Loucy (cell line): ENCODE measurements around the gene NTPCR.
A peak's percentile ranks its signal among the peaks of the same experiment; 100 is the strongest.

Experiments
- H2AFZ ChIP-seq: fragments of 200-600 bp; sonication (generic); 2 replicates; pipeline ENCODE4 v1.6.0; 2016; ENCODE audit warnings: antibody characterized with exemption, mild to moderate bottlenecking, low read length, moderate library complexity
- H3F3A ChIP-seq: fragments of 200-600 bp; 2 replicates; pipeline ENCODE4 v1.6.0; 2016; ENCODE audit warnings: antibody characterized with exemption, low read depth, mild to moderate bottlenecking
- H3K27me3 ChIP-seq: fragments of 200-600 bp; sonication (generic); 2 replicates; pipeline ENCODE4 v1.6.1; 2014; ENCODE audit warnings: low read length, mild to moderate bottlenecking; ENCODE audit not compliant: insufficient read depth, poor library complexity, severe bottlenecking
- H3K36me3 ChIP-seq: fragments of 200-600 bp; sonication (generic); 2 replicates; pipeline ENCODE4 v1.6.1; 2016; ENCODE audit warnings: low read length; ENCODE audit not compliant: insufficient read depth
- H3K4me1 ChIP-seq: fragments of 200-600 bp; sonication (generic); 2 replicates; pipeline ENCODE4 v1.5.1; 2014; ENCODE audit warnings: low read length, mild to moderate bottlenecking; ENCODE audit not compliant: insufficient read depth, poor library complexity, severe bottlenecking
- H3K4me2 ChIP-seq: fragments of 200-600 bp; sonication (generic); 2 replicates; pipeline ENCODE4 v1.6.0; 2014; ENCODE audit warnings: antibody characterized with exemption, low read length, low read depth, mild to moderate bottlenecking; ENCODE audit not compliant: poor library complexity, severe bottlenecking
- H3K4me3 ChIP-seq: fragments of 200-600 bp; sonication (generic); 2 replicates; pipeline ENCODE4 v1.5.1; 2014; ENCODE audit warnings: low read length, mild to moderate bottlenecking, mixed read lengths; ENCODE audit not compliant: poor library complexity, severe bottlenecking
- H3K79me2 ChIP-seq: fragments of 200-600 bp; sonication (generic); 2 replicates; pipeline ENCODE4 v1.6.1; 2014; ENCODE audit warnings: low read length; ENCODE audit not compliant: insufficient read depth
- H3K9ac ChIP-seq: fragments of 200-600 bp; sonication (generic); 2 replicates; pipeline ENCODE4 v1.6.0; 2014; ENCODE audit warnings: mild to moderate bottlenecking, low read depth, low read length, moderate library complexity; ENCODE audit not compliant: poor library complexity, severe bottlenecking
- H3K9me2 ChIP-seq: fragments of 200-600 bp; sonication (generic); replicated peaks from 2 replicates; pipeline ENCODE4 v1.6.1; 2016; ENCODE audit warnings: low read depth, low read length, mixed read lengths
- H3K9me3 ChIP-seq: fragments of 200-600 bp; sonication (generic); 2 replicates; pipeline ENCODE4 v1.6.1; 2014; ENCODE audit warnings: mild to moderate bottlenecking, antibody characterized with exemption, low read length, low read depth; ENCODE audit not compliant: insufficient read depth
- H4K20me1 ChIP-seq: fragments of 200-600 bp; sonication (generic); 2 replicates; pipeline ENCODE4 v1.6.0; 2014; ENCODE audit warnings: antibody characterized with exemption, low read length, mild to moderate bottlenecking; ENCODE audit not compliant: insufficient read depth, poor library complexity, severe bottlenecking
- CTCF ChIP-seq: fragments of 200-600 bp; sonication (generic); conservative IDR thresholded peaks from 2 replicates; pipeline ENCODE4 v1.5.1; 2014; ENCODE audit warnings: mild to moderate bottlenecking, antibody characterized with exemption, low read length
- EZH2phosphoT487 ChIP-seq: fragments of 200-600 bp; IDR thresholded peaks from 2 replicates; pipeline ENCODE4 v1.6.1; 2018; ENCODE audit warnings: antibody characterized with exemption, mild to moderate bottlenecking, moderate library complexity, borderline replicate concordance

Gene NTPCR

DNA sequence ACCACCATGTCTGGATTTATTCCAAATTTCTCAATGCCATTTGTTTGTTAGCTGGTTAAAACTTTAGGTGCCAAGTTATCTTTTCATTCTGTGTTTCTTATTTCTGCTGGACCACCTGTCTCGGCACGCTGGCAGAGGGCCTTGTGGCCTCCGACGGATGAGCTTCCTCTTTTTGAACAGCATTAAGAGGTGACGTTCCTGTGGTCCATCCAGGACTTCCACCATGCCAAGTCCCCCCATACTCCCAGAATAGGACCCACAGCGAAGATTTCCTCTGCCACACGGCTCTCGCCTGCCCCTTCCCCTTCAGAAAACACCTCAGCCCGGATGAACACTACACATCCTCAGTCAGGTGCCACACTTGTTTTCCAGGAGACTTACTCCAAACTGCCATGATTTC, 73.8 kb downstream of the NTPCR start:
- H3K36me3 ChIP-seq = no peaks in the 10 kb centered on the region; the same call in 1 of the 2 replicates
- H3K79me2 ChIP-seq = no peaks in the 10 kb centered on the region
- peaks cover 13% of the 10 kb centered on the region for H3K4me1 ChIP-seq
- no peaks in the 10 kb centered on the region for H3K9me2 ChIP-seq
- no peaks in the 10 kb centered on the region for H4K20me1 ChIP-seq
- no peak overlapping the region for H3K4me2 ChIP-seq
- H3K9me3 ChIP-seq = no peaks in the 10 kb centered on the region
- TF ChIP-seq CTCF (no peak), EZH2phosphoT487 (no peak)
- H3K4me3 ChIP-seq = no peak overlapping the region
- no peaks in the 10 kb centered on the region for H3F3A ChIP-seq
- H3K27me3 ChIP-seq = no peaks in the 10 kb centered on the region
- H3K9ac ChIP-seq = no peak overlapping the region
- no peak overlapping the region for H2AFZ ChIP-seq

DNA sequence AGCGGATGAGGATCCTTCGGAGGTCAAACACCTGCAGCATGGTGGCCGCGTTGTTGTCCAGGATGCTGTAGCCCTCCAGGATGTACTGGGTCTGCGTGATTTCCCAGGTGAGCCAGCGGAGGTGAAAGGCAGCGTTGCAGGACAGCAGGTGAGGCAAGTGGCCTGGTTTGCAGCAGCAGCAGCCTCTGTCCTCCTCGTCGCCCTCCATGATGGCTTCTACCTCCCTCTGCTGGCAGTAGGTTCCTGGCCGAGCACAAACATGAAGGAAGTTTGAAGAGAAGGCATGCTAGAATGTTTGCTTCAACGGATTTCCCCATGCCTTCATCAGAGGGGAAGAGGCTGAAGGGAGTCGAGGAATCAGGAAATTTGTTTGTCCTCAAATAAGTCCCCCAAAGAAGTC, 74.7 kb downstream of the NTPCR start:
- H3F3A ChIP-seq = no peaks in the 10 kb centered on the region
- H3K27me3 ChIP-seq = no peaks in the 10 kb centered on the region
- no peaks in the 10 kb centered on the region for H3K36me3 ChIP-seq
- H3K79me2 ChIP-seq = no peaks in the 10 kb centered on the region
- peak; percentile 84 for TF ChIP-seq CTCF
- no peak for TF ChIP-seq EZH2phosphoT487
- H3K9ac ChIP-seq = no peak overlapping the region
- no peak overlapping the region for H3K4me3 ChIP-seq
- H3K9me3 ChIP-seq = no peaks in the 10 kb centered on the region
- H3K4me1 ChIP-seq = peaks cover 10% of the 10 kb centered on the region
- no peaks in the 10 kb centered on the region for H4K20me1 ChIP-seq
- H3K4me2 ChIP-seq = no peak overlapping the region
- no peak overlapping the region for H2AFZ ChIP-seq
- no peaks in the 10 kb centered on the region for H3K9me2 ChIP-seq

- TF ChIP-seq EZH2phosphoT487 = no peak
- TF ChIP-seq CTCF = no peak
- Histone ChIP-seq H3K9me3 (no peaks in the 10 kb centered on the region), H3K9me2 (no peaks in the 10 kb centered on the region), H3K36me3 (no peaks in the 10 kb centered on the region), H3K4me3 (no peak overlapping the region), H3K9ac (no peak overlapping the region), H3K4me1 (peaks cover 6% of the 10 kb centered on the region), H4K20me1 (no peaks in the 10 kb centered on the region), H2AFZ (no peak overlapping the region), H3K79me2 (no peaks in the 10 kb centered on the region), H3K4me2 (no peak overlapping the region), H3F3A (no peaks in the 10 kb centered on the region), H3K27me3 (no peaks in the 10 kb centered on the region)
Observed at GRCh38 chr1:233025567-233025966, 75.2 kb downstream of the NTPCR start.
